CD14-positive monocyte (primary cell): ENCODE measurements around the gene MED12L. TPM values are rescaled to one million over a fixed set of nuclear protein-coding genes. Genes with fewer than 3 reads are reported as not detected.
"Not testable (repeated sequence)": the region's sequence is repeated elsewhere in the genome, so short reads cannot be mapped to it uniquely, and the experiment has no call there.

Experiments used
- DNase-seq, 3 donors: peaks; one replicate each; pipeline ENCODE4 v3.0.0-alpha.2; 2011 to 2022
- H2AFZ ChIP-seq: 2 replicates; pipeline ENCODE4 v1.6.0; 2012; ENCODE audit warnings: mild to moderate bottlenecking, low read depth, low read length, inconsistent platforms; ENCODE audit not compliant: insufficient read depth, poor library complexity, severe bottlenecking
- H3K27ac ChIP-seq, 2 donors: 1 replicate in 1 of 2; 2 replicates in 1 of 2; pipeline ENCODE4 v1.5.1; 2012 to 2013; ENCODE audit warnings: low read length in 2 of 2, control low read depth in 1 of 2, inconsistent platforms in 1 of 2, low read depth in 1 of 2, mild to moderate bottlenecking in 1 of 2
- H3K27me3 ChIP-seq, 2 donors: one replicate each; pipeline versions ENCODE4 v1.6.0 to v1.6.1; 2011 to 2013; ENCODE audit warnings: low read length in 2 of 2; ENCODE audit not compliant: control insufficient read depth in 2 of 2, insufficient read depth in 2 of 2
- H3K36me3 ChIP-seq, 2 donors: replicated peaks in 1 of 2; 1 replicate in 1 of 2; 2 replicates in 1 of 2; pipeline versions ENCODE4 v1.5.1 to v1.6.1; 2012 to 2013; ENCODE audit warnings: low read length in 2 of 2, control low read depth in 1 of 2, inconsistent platforms in 1 of 2, mild to moderate bottlenecking in 1 of 2; ENCODE audit not compliant: insufficient read depth in 2 of 2, control insufficient read depth in 1 of 2
- H3K4me1 ChIP-seq, 2 donors: 1 replicate in 1 of 2; 2 replicates in 1 of 2; pipeline versions ENCODE4 v1.5.1 to v1.6.1; 2012 to 2013; ENCODE audit warnings: low read length in 2 of 2, control low read depth in 1 of 2, inconsistent platforms in 1 of 2, mild to moderate bottlenecking in 1 of 2, moderate library complexity in 1 of 2; ENCODE audit not compliant: insufficient read depth in 2 of 2, control insufficient read depth in 1 of 2
- H3K4me2 ChIP-seq: replicated peaks from 2 replicates; pipeline ENCODE3; 2012; ENCODE audit warnings: low read length, moderate library complexity, mild to moderate bottlenecking; ENCODE audit not compliant: poor library complexity, severe bottlenecking; ENCODE audit errors: extremely low read depth
- H3K4me3 ChIP-seq, 3 experiments: fragments of 200-600 bp in 1 of 3; sonication (generic) in 1 of 3; replicated peaks in 1 of 3; 1 replicate in 2 of 3; 2 replicates in 1 of 3; pipeline ENCODE4 v1.5.1; 2011 to 2013; ENCODE audit warnings: low read length in 3 of 3, mild to moderate bottlenecking in 3 of 3, control low read depth in 2 of 3, low read depth in 2 of 3, inconsistent platforms in 1 of 3, moderate library complexity in 1 of 3
- H3K79me2 ChIP-seq: 2 replicates; pipeline ENCODE4 v1.6.0; 2012; ENCODE audit warnings: mild to moderate bottlenecking, control low read depth, inconsistent platforms, low read length, moderate library complexity; ENCODE audit not compliant: insufficient read depth
- H3K9ac ChIP-seq: 2 replicates; pipeline ENCODE4 v1.6.0; 2017; ENCODE audit warnings: low read length, mild to moderate bottlenecking; ENCODE audit not compliant: insufficient read depth, poor library complexity, severe bottlenecking
- H3K9me3 ChIP-seq, 2 donors: replicated peaks in 1 of 2; 1 replicate in 1 of 2; 2 replicates in 1 of 2; pipeline versions ENCODE4 v1.5.1 to v1.6.1; 2012 to 2013; ENCODE audit warnings: low read length in 2 of 2, control low read depth in 1 of 2; ENCODE audit not compliant: control insufficient read depth in 1 of 2, insufficient read depth in 1 of 2
- H4K20me1 ChIP-seq: 2 replicates; pipeline ENCODE4 v1.6.0; 2012; ENCODE audit warnings: mild to moderate bottlenecking, low read length, control low read depth, moderate library complexity; ENCODE audit not compliant: insufficient read depth
- H3K27ac Mint-ChIP-seq, 7 donors: one replicate each; pipeline ENCODE4 v1.8.0; 2020; ENCODE audit warnings: mild to moderate bottlenecking in 7 of 7, mixed read lengths in 7 of 7, moderate library complexity in 6 of 7, inconsistent platforms in 2 of 7
- H3K27me3 Mint-ChIP-seq, 3 donors: one replicate each; pipeline ENCODE4 v1.8.0; 2021 to 2022; ENCODE audit warnings: low read depth in 3 of 3, mild to moderate bottlenecking in 3 of 3, mixed read lengths in 3 of 3, moderate library complexity in 3 of 3, inconsistent platforms in 1 of 3
- H3K36me3 Mint-ChIP-seq, 2 donors: one replicate each; pipeline ENCODE4 v1.8.0; 2020; ENCODE audit warnings: mixed read lengths in 2 of 2, inconsistent platforms in 1 of 2, mild to moderate bottlenecking in 1 of 2
- H3K4me1 Mint-ChIP-seq: one replicate; pipeline ENCODE4 v1.8.0; 2020; ENCODE audit warnings: mild to moderate bottlenecking, mixed read lengths
- H3K4me3 Mint-ChIP-seq, 2 donors: one replicate each; pipeline ENCODE4 v1.8.0; 2020; ENCODE audit warnings: mild to moderate bottlenecking in 2 of 2, mixed read lengths in 2 of 2, moderate library complexity in 1 of 2
- H3K9me3 Mint-ChIP-seq, 7 donors: one replicate each; pipeline ENCODE4 v1.8.0; 2020 to 2022; ENCODE audit warnings: mixed read lengths in 7 of 7, mild to moderate bottlenecking in 6 of 7, moderate library complexity in 6 of 7, inconsistent platforms in 2 of 7
- WGBS: methylation state at CpG from one replicate; pipeline ENCODE4 v1.1.5; 2013; ENCODE audit warnings: missing lambda C conversion rate; ENCODE audit not compliant: insufficient coverage; 5-methylcytosine and 5-hydroxymethylcytosine counted together
- intact Hi-C, 2 donors: fragments of 100-400 bp; cut with micrococcal nuclease; formaldehyde crosslinking; loops; one replicate each; pipeline versions ENCODE4 v1.15.0 to v1.15.1; 2023
- polyA plus RNA-seq, 3 donors: library from polyadenylated mRNA; depleted of rRNA in 1 of 3; unstranded in 2 of 3; stranded (reverse) in 1 of 3; fragments of 300-500 nt in 2 of 3; fragments of >200 nt in 1 of 3; fragmentation: Illumina TruSeq in 2 of 3; gene quantifications; 1 replicate in 2 of 3; 2 replicates in 1 of 3; pipeline ENCODE4 v1.2.3, GENCODE V29; 2012 to 2021
- TF ChIP-seq, protein P1 (sequence below): fragments of 200-600 bp; IDR thresholded peaks from one replicate; pipeline ENCODE4 v1.8.0; 2022; ENCODE audit warnings: antibody characterized with exemption, mild to moderate bottlenecking

The MED12L gene
- polyA plus RNA-seq, 3 donors = 0.12 to 0.29 TPM; not detected in 1

DNA sequence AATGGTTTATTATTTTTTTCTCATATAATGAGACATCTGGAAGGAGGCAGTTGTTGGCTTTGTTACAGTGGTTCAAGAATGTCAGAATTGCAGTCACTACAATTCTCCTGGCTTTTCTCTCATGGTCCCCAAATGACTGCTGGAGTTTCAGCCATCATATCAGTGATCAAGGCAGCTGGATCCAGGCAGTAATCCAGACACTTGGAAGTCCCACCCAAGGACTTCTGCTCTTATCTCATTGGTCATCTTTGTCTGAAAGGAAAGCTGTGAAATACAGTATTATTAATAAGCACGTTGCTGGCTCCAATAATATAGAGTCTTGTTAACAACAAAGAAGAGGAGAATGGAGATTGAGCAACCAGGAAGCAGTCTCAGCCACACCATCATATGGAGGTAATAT, 22.9 kb upstream of the MED12L start:
- TF ChIP-seq, protein P1, sequence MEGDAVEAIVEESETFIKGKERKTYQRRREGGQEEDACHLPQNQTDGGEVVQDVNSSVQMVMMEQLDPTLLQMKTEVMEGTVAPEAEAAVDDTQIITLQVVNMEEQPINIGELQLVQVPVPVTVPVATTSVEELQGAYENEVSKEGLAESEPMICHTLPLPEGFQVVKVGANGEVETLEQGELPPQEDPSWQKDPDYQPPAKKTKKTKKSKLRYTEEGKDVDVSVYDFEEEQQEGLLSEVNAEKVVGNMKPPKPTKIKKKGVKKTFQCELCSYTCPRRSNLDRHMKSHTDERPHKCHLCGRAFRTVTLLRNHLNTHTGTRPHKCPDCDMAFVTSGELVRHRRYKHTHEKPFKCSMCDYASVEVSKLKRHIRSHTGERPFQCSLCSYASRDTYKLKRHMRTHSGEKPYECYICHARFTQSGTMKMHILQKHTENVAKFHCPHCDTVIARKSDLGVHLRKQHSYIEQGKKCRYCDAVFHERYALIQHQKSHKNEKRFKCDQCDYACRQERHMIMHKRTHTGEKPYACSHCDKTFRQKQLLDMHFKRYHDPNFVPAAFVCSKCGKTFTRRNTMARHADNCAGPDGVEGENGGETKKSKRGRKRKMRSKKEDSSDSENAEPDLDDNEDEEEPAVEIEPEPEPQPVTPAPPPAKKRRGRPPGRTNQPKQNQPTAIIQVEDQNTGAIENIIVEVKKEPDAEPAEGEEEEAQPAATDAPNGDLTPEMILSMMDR = no peak
- H3K27ac Mint-ChIP-seq = no peak overlapping the region
- H3K4me1 Mint-ChIP-seq = peaks cover 5% of the 10 kb centered on the region
- Histone ChIP-seq H3K27ac (no peak overlapping the region), H3K79me2 (no peaks in the 10 kb centered on the region), H3K4me1 (no peaks in the 10 kb centered on the region), H3K9ac (no peak overlapping the region), H4K20me1 (no peaks in the 10 kb centered on the region), H3K4me3 (no peak overlapping the region), H2AFZ (no peak overlapping the region), H3K27me3 (no peaks in the 10 kb centered on the region), H3K9me3 (no peaks in the 10 kb centered on the region), H3K36me3 (no peaks in the 10 kb centered on the region), H3K4me2 (no peak overlapping the region)
- no CpG with 5 or more reads among the region's 1 CpG for WGBS
- H3K4me3 Mint-ChIP-seq = no peak overlapping the region
- H3K9me3 Mint-ChIP-seq = peaks cover 0 to 7% (median 2%) of the 10 kb centered on the region in 7 donors
- H3K27me3 Mint-ChIP-seq = peaks cover 0 to 1% (median 0%) of the 10 kb centered on the region in 3 donors
- no peak for DNase-seq
- H3K36me3 Mint-ChIP-seq = no peaks in the 10 kb centered on the region
- intact Hi-C loops = no loop called here

GRCh38 chr3:151067158-151067557, 18.3 kb upstream of the MED12L start:
- no peak overlapping the region for H3K27ac ChIP-seq
- H3K27me3 ChIP-seq = no peaks in the 10 kb centered on the region
- no peaks in the 10 kb centered on the region for H3K4me1 Mint-ChIP-seq
- H3K9me3 ChIP-seq = no peaks in the 10 kb centered on the region
- no peak overlapping the region for H3K9ac ChIP-seq
- no peak overlapping the region for H3K27ac Mint-ChIP-seq
- H3K4me3 ChIP-seq = no peak overlapping the region
- TF ChIP-seq, protein P1 = no peak
- no peaks in the 10 kb centered on the region for H3K36me3 Mint-ChIP-seq
- DNase-seq = no peak
- H3K36me3 ChIP-seq = no peaks in the 10 kb centered on the region
- H3K79me2 ChIP-seq = no peaks in the 10 kb centered on the region
- H3K4me3 Mint-ChIP-seq = no peak overlapping the region
- intact Hi-C loops = no loop called here
- no peak overlapping the region for H2AFZ ChIP-seq
- peaks cover 0 to 3% (median 0%) of the 10 kb centered on the region in 7 donors for H3K9me3 Mint-ChIP-seq
- H4K20me1 ChIP-seq = no peaks in the 10 kb centered on the region
- H3K4me2 ChIP-seq = no peak overlapping the region
- H3K4me1 ChIP-seq = no peaks in the 10 kb centered on the region
- no CpG with 5 or more reads among the region's 2 CpGs for WGBS
- no peaks in the 10 kb centered on the region for H3K27me3 Mint-ChIP-seq

GRCh38 chr3:151072842-151073241, 12.6 kb upstream of the MED12L start:
- H3K4me3 ChIP-seq, H4K20me1 ChIP-seq, H3K27ac Mint-ChIP-seq, DNase-seq, H3K4me1 ChIP-seq, H3K9me3 Mint-ChIP-seq, H3K4me1 Mint-ChIP-seq, H3K36me3 Mint-ChIP-seq, H3K27ac ChIP-seq, H3K79me2 ChIP-seq, H3K9me3 ChIP-seq, H3K4me2 ChIP-seq, H2AFZ ChIP-seq, H3K27me3 ChIP-seq, H3K4me3 Mint-ChIP-seq, H3K9ac ChIP-seq, H3K27me3 Mint-ChIP-seq, intact Hi-C loops, H3K36me3 ChIP-seq: not testable (repeated sequence)
- 83% methylated on average over 1 of the region's 7 CpGs for WGBS
